ENCODE results near the gene GNG11.
"Not testable (repeated sequence)": the region's sequence is repeated elsewhere in the genome, so short reads cannot be mapped to it uniquely, and the experiment has no call there.

DNA sequence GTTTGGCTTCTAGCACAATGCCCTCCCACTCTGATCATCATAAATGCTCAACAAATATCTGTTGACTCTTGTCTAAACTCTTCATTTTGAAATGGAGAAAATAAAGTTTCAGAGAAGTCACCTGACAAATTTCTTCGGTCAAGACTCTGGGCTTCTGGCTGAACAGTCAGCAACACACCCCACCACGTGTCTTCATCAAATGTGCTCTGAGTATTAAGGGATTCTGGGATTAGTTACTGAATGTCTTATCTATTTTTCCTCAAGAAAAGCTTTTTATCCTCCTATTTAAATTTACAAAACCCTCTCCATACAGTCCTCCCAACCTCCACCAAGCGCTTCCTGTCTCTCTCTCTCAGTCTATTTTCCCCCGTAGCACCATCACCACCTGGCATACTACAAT, 5.2 kb upstream of the GNG11 start:
- TF ChIP-seq, protein P1, sequence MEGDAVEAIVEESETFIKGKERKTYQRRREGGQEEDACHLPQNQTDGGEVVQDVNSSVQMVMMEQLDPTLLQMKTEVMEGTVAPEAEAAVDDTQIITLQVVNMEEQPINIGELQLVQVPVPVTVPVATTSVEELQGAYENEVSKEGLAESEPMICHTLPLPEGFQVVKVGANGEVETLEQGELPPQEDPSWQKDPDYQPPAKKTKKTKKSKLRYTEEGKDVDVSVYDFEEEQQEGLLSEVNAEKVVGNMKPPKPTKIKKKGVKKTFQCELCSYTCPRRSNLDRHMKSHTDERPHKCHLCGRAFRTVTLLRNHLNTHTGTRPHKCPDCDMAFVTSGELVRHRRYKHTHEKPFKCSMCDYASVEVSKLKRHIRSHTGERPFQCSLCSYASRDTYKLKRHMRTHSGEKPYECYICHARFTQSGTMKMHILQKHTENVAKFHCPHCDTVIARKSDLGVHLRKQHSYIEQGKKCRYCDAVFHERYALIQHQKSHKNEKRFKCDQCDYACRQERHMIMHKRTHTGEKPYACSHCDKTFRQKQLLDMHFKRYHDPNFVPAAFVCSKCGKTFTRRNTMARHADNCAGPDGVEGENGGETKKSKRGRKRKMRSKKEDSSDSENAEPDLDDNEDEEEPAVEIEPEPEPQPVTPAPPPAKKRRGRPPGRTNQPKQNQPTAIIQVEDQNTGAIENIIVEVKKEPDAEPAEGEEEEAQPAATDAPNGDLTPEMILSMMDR (conservative IDR thresholded peaks at IDR 0.05), result not testable (repeated sequence)
- TF ChIP-seq EZH2 (IDR thresholded peaks at IDR 0.05; ENCODE audit: low read depth), result not testable (repeated sequence)
